HUES6 (cell line): ENCODE data around the gene HJV.
A peak's percentile ranks its signal among the peaks of the same experiment; 100 is the strongest.

ENCODE experiments used
- H3K27ac ChIP-seq: 2 replicates; pipeline ENCODE4 v1.7.0; 2013; ENCODE audit warnings: low read depth, mild to moderate bottlenecking, low read length, inconsistent platforms
- H3K27me3 ChIP-seq: 2 replicates; pipeline ENCODE4 v1.6.1; 2013; ENCODE audit warnings: low read length; ENCODE audit not compliant: control insufficient read depth, insufficient read depth
- H3K36me3 ChIP-seq: 2 replicates; pipeline ENCODE4 v1.6.1; 2013; ENCODE audit warnings: low read length; ENCODE audit not compliant: control insufficient read depth, insufficient read depth
- H3K4me1 ChIP-seq: 2 replicates; pipeline ENCODE4 v1.6.1; 2013; ENCODE audit warnings: low read length; ENCODE audit not compliant: control insufficient read depth, insufficient read depth
- H3K4me3 ChIP-seq: 2 replicates; pipeline ENCODE4 v1.5.1; 2013; ENCODE audit warnings: low read depth, low read length
- H3K9ac ChIP-seq: one replicate; pipeline ENCODE4 v1.6.1; 2013; ENCODE audit warnings: mild to moderate bottlenecking, low read length
- H3K9me3 ChIP-seq: 2 replicates; pipeline ENCODE4 v1.6.1; 2013; ENCODE audit warnings: low read depth, low read length; ENCODE audit not compliant: control insufficient read depth, insufficient read depth

Gene HJV

DNA sequence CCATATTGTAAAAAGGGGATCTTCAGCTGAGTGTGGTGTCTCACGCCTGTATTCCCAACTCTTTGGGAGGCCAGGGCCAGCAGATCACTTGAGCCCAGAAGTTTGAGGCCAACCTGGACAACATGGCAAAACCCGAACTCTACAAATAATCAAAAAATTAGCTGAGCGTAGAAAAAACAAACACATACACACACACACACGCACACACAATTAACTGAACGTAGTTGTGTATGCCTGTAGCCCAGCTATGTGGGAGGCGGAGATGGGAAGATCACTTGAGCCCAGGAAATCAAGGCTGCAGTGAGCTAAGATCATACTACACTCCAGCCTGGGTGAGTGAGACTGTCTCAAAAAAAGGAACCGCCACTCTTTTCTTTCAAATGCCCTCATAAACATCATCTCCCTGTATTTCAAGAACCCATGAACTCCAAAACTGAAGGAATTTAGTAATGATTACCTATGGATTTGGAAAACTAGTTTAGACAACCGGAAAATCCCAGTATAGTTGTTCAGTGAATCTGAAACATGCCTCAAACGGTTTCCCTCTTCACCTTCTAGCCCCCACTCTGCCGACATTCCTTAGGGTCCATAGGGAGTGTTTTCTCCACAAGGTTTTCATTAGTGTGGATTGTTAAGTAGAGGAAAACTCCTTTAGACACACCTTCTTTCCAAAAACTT lies 29.7 kb downstream of the HJV start:
- Histone ChIP-seq H3K9me3 (no peaks in the 10 kb centered on the region), H3K27me3 (no peaks in the 10 kb centered on the region), H3K36me3 (peaks cover 30% of the 10 kb centered on the region), H3K9ac (no peak overlapping the region), H3K4me1 (peaks cover 16% of the 10 kb centered on the region; the same call in 1 of the 2 replicates), H3K4me3 (no peak overlapping the region), H3K27ac (no peak overlapping the region)

GRCh38 chr1:145990249-145990855 lies 31.2 kb downstream of the HJV start:
- Histone ChIP-seq H3K9ac (no peak overlapping the region), H3K36me3 (peaks cover 29% of the 10 kb centered on the region), H3K9me3 (no peaks in the 10 kb centered on the region), H3K4me1 (peaks cover 23% of the 10 kb centered on the region), H3K4me3 (no peak overlapping the region), H3K27me3 (no peaks in the 10 kb centered on the region), H3K27ac (no peak overlapping the region)

- Histone ChIP-seq H3K9ac (no peak overlapping the region), H3K27ac (no peak overlapping the region), H3K9me3 (no peaks in the 10 kb centered on the region), H3K27me3 (no peaks in the 10 kb centered on the region), H3K36me3 (peaks cover 14% of the 10 kb centered on the region), H3K4me3 (no peak overlapping the region), H3K4me1 (peaks cover 29% of the 10 kb centered on the region)
Observed at GRCh38 chr1:145988773-145989172, 32.8 kb downstream of the HJV start.

DNA sequence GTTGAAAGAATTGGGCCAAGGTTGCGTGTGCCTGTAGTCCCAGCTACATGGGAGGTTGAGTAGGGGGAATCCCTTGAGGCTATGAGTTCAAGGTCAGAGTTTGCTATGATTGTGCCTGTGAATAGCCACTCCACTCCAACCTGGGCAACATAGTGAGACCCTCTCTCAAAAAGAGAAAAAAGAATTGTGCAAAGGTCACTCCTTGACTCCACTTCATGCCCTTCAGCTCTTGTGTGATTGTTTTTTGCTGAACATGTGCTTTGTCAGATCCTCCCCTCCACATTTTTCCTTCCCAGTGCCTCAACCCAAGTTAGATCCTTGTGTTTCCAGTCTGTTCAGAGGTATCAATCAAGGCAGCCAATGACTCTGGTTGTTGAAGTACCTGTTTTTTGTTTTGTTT lies 33.6 kb downstream of the HJV start:
- no peak overlapping the region for H3K27ac ChIP-seq
- no peak overlapping the region for H3K4me3 ChIP-seq
- no peaks in the 10 kb centered on the region for H3K27me3 ChIP-seq
- H3K36me3 ChIP-seq = peaks cover 5% of the 10 kb centered on the region
- H3K9me3 ChIP-seq = no peaks in the 10 kb centered on the region
- H3K9ac ChIP-seq = no peak overlapping the region
- peaks cover 26% of the 10 kb centered on the region for H3K4me1 ChIP-seq

DNA sequence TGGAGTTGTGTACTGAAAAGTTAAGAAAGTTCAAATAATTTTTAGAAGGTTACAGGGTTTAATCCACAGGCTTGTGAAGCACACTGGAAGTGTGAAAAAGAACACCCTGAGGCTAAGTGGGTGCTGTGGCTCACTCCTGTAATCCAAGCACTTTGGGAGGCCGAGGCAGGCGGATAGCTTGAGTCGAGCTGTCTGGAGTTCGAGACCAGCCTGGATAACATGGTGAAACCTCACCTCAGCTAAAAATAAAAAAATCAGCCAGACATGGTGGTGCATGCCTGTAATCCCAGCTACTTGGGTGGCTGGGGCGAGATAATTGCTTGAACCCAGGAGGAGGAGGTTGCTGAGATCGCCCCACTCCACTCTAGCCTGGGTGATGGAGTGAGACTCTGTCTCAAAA lies 35.0 kb downstream of the HJV start:
- Histone ChIP-seq H3K36me3 (no peaks in the 10 kb centered on the region), H3K4me3 (no peak overlapping the region), H3K4me1 (peaks cover 31% of the 10 kb centered on the region), H3K27me3 (no peaks in the 10 kb centered on the region), H3K9ac (no peak overlapping the region), H3K9me3 (no peaks in the 10 kb centered on the region), H3K27ac (no peak overlapping the region)

GRCh38 chr1:145985502-145986439 lies 35.8 kb downstream of the HJV start:
- no peaks in the 10 kb centered on the region for H3K27me3 ChIP-seq
- peaks cover 30% of the 10 kb centered on the region for H3K4me1 ChIP-seq
- peak overlapping the region; percentile 36; the same call in 1 of the 2 replicates for H3K27ac ChIP-seq
- H3K36me3 ChIP-seq = no peaks in the 10 kb centered on the region
- H3K9ac ChIP-seq = peak overlapping the region; percentile 49
- H3K9me3 ChIP-seq = no peaks in the 10 kb centered on the region
- no peak overlapping the region for H3K4me3 ChIP-seq

DNA sequence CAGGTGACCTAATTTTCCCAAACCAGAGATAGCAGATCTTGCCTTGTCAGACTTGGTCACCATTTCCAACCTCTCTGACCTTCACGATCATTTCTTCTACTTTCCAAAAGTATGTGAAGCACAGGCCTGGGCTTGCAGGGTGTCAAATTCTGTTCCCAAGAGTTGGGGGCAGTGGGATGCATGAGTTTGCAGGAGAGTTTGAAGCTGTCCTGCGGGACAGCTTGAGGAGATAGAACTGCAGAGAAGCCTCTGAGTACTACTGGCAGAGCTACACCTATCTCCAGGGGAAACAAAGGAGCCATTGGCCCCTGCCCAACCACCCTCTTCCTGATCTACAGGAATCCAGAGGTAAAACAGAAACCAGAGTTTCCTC lies 36.4 kb downstream of the HJV start:
- Histone ChIP-seq H3K27ac (peak overlapping the region; percentile 36; the same call in 1 of the 2 replicates), H3K9ac (peak overlapping the region; percentile 49)

GRCh38 chr1:145983960-145984830 lies 37.3 kb downstream of the HJV start:
- H3K9me3 ChIP-seq = no peaks in the 10 kb centered on the region
- H3K4me1 ChIP-seq = peaks cover 36% of the 10 kb centered on the region
- H3K4me3 ChIP-seq = no peak overlapping the region
- H3K27ac ChIP-seq = no peak overlapping the region
- no peaks in the 10 kb centered on the region for H3K27me3 ChIP-seq
- no peak overlapping the region for H3K9ac ChIP-seq
- H3K36me3 ChIP-seq = no peaks in the 10 kb centered on the region

More for the DNA sequence above, 36.4 kb downstream of the HJV start:
- H3K9me3 ChIP-seq = no peaks in the 10 kb centered on the region
- no peaks in the 10 kb centered on the region for H3K27me3 ChIP-seq
- no peaks in the 10 kb centered on the region for H3K36me3 ChIP-seq
- no peak overlapping the region for H3K4me3 ChIP-seq
- peaks cover 29% of the 10 kb centered on the region for H3K4me1 ChIP-seq

GRCh38 chr1:145983206-145983675 lies 38.3 kb downstream of the HJV start:
- H3K4me1 ChIP-seq = peaks cover 46% of the 10 kb centered on the region

DNA sequence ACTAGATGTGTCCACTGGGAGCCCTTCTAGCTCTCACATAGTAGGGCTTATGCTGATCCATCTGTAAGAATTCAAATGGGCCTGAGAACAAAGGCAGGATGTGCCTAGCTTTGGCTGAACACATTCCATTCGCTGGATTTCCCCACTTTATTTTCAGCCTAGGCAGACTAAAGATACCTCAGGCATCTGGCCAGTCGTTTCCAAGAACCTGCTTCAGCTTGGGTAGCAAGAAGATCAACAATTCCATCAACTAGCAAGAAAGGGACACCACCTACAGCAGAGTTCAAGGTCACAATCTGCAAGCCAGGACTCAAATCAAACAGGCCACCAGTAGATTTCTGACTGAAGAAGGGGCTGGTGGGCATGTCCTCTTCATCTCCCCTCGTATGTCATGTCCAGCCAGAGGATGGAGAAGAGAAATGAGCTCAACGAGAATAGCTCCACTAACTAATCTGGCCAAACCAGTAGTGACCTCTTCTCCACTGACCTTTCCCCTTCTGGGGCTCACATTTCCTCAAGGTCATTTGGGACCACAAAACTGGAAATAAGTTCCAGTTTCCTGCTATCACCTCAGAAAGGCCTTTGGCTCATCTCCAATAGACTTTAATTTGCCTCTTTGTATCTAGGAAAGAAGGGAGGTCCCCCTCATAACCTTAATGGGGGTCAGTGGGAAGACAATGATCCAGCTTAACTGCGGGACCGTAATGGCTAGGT lies 39.4 kb downstream of the HJV start:
- Histone ChIP-seq H3K4me1 (peaks cover 55% of the 10 kb centered on the region), H3K4me3 (no peak overlapping the region), H3K36me3 (no peaks in the 10 kb centered on the region), H3K9ac (no peak overlapping the region), H3K9me3 (no peaks in the 10 kb centered on the region), H3K27ac (no peak overlapping the region), H3K27me3 (no peaks in the 10 kb centered on the region)

More at GRCh38 chr1:145983206-145983675, 38.3 kb downstream of the HJV start:
- H3K9ac ChIP-seq = no peak overlapping the region
- no peak overlapping the region for H3K27ac ChIP-seq
- H3K4me3 ChIP-seq = no peak overlapping the region
- H3K9me3 ChIP-seq = no peaks in the 10 kb centered on the region
- H3K27me3 ChIP-seq = no peaks in the 10 kb centered on the region
- no peaks in the 10 kb centered on the region for H3K36me3 ChIP-seq
